ENCODE results near the gene KRTAP16-1. TPM values are rescaled to one million over a fixed set of nuclear protein-coding genes. Genes with fewer than 3 reads are reported as not detected.

Gene KRTAP16-1
- total and polyA plus RNA-seq, 2 of the 4 experiments (the other 2 are of a cell fraction), result not detected

- no peak overlapping the region for H2AK9ac ChIP-seq (replicated peaks; ENCODE audit: low read depth, low read length, poor library complexity)
- peak overlapping the region; percentile 64 for H2AFZ ChIP-seq (replicated peaks; ENCODE audit: low read length, poor library complexity)
- H2BK5ac ChIP-seq (ENCODE audit: low read depth, low read length, poor library complexity, severe bottlenecking), result no peak overlapping the region
- H3K4me2 ChIP-seq (ENCODE audit: low read depth, low read length), result no peak overlapping the region
- DNase-seq, result no peak
- no peak overlapping the region for H3K27ac ChIP-seq (ENCODE audit: insufficient read depth, low read length)
- no peak overlapping the region for H3K56ac ChIP-seq (ENCODE audit: extremely low read depth, insufficient read depth, low read length)
- no peak overlapping the region for H3K9ac ChIP-seq (ENCODE audit: low read depth, low read length)
- WGBS, 2 experiments (ENCODE audit: extremely low coverage in 2 of 2, insufficient read length in 1 of 2), result 44% methylated on average over 8 of the region's 10 CpGs; no CpG with 5 or more reads in 1 of the 2 experiments
- H3K4me1 ChIP-seq (ENCODE audit: control insufficient read depth, insufficient read depth, low read length), result no peaks in the 10 kb centered on the region
- in situ Hi-C loops (cut with MboI; ENCODE audit: low sequenced_read_pairs), result no loop called here
- H3K23ac ChIP-seq (ENCODE audit: low read depth, low read length), result no peak overlapping the region
- ATAC-seq (ENCODE audit: low read depth), result no peak
- peaks cover 8% of the 10 kb centered on the region for H3K27me3 ChIP-seq (ENCODE audit: control insufficient read depth, insufficient read depth, low read length)
- H3K14ac ChIP-seq (replicated peaks; ENCODE audit: low read depth, low read length), result no peak overlapping the region
- no TSS peak for BruUV-seq (replicated peaks)
- H3K4me3 ChIP-seq (ENCODE audit: insufficient read depth, low read depth, low read length), result no peak overlapping the region
- no peak overlapping the region for H2BK20ac ChIP-seq (ENCODE audit: low read depth, low read length)
- 0 out of 2 replicates have a peak overlapping the region, but pooled peaks have one; percentile 37 for H2AK5ac ChIP-seq (ENCODE audit: low read depth, low read length)
- H3K79me1 ChIP-seq (ENCODE audit: low read depth in 1 of 2, low read length in 2 of 2), result no peaks in the 10 kb centered on the region
- no peaks in the 10 kb centered on the region; the same call in 1 of the 2 replicates for H3K9me1 ChIP-seq (ENCODE audit: insufficient read depth, low read length)
- ChIA-PET POLR2A (ENCODE audit: unreplicated experiment) (no interaction called here), CTCF (interaction anchor here (1.1 kb wide), 1 partner anchor 14 kb away, joined by 3 read pairs; no protein-coding TSS in a partner anchor)
- H3K9me3 ChIP-seq (ENCODE audit: control insufficient read depth, insufficient read depth, low read length), result no peaks in the 10 kb centered on the region
- TF ChIP-seq MXI1 (IDR thresholded peaks at IDR 0.05; ENCODE audit: borderline replicate concordance, low read depth, low read length) (no peak), CTCF (conservative IDR thresholded peaks at IDR 0.05; ENCODE audit: low read depth, low read length) (no peak), SMC3 (IDR thresholded peaks at IDR 0.05; ENCODE audit: low read depth, low read length) (no peak), RCOR1 (IDR thresholded peaks at IDR 0.05; ENCODE audit: insufficient replicate concordance, low read length) (no peak), POLR2A (IDR thresholded peaks at IDR 0.05; ENCODE audit: low read depth, low read length) (no peak), NFE2L2 (IDR thresholded peaks at IDR 0.05; ENCODE audit: low read depth, low read length) (no peak), MAZ (IDR thresholded peaks at IDR 0.05; ENCODE audit: borderline replicate concordance, low read depth, low read length) (no peak), MAFK (IDR thresholded peaks at IDR 0.05; ENCODE audit: low read depth, low read length) (no peak)
- H4K91ac ChIP-seq (ENCODE audit: insufficient read depth, low read depth, low read length), result peak overlapping the region; percentile 32; the same call in 1 of the 2 replicates
- intact Hi-C loops (cut with micrococcal nuclease), result no loop called here
- H4K20me1 ChIP-seq (ENCODE audit: insufficient read depth, low read length), result no peaks in the 10 kb centered on the region
- no peak overlapping the region for H2BK15ac ChIP-seq (ENCODE audit: low read depth, low read length)
- no peak overlapping the region for H3K4ac ChIP-seq (ENCODE audit: low read depth, low read length)
- H2BK120ac ChIP-seq (ENCODE audit: low read depth, low read length), result no peak overlapping the region
- H3K36me3 ChIP-seq (ENCODE audit: control insufficient read depth, insufficient read depth, low read length), result no peaks in the 10 kb centered on the region
- dilution Hi-C loops (cut with HindIII; ENCODE audit: low sequenced_read_pairs, unreplicated experiment), result no loop called here
- no peak overlapping the region for H4K5ac ChIP-seq (ENCODE audit: low read depth, low read length)
- no peak overlapping the region for H3K18ac ChIP-seq (ENCODE audit: low read depth, low read length)
- H4K8ac ChIP-seq (ENCODE audit: low read depth in 2 of 2, low read length in 2 of 2), result no peak overlapping the region
Observed at GRCh38 chr17:41308251-41308917, 725 bp downstream of the KRTAP16-1 start.

Measured in IMR-90 (cell line).